Mesenchymal stem cell (in vitro differentiated cells and primary cell): ENCODE data around the gene PKN3.

Experiments used
- DNase-seq: peaks from one replicate; pipeline ENCODE4 v3.0.0-alpha.2; 2013
- H2AFZ ChIP-seq: one replicate; pipeline ENCODE4 v1.6.1; 2013; ENCODE audit warnings: low read depth, mild to moderate bottlenecking, control low read depth, inconsistent platforms, low read length, moderate library complexity
- H2AK5ac ChIP-seq: 2 replicates; pipeline ENCODE4 v1.6.1; 2013; ENCODE audit warnings: low read length, moderate library complexity, mild to moderate bottlenecking, inconsistent platforms; ENCODE audit not compliant: severe bottlenecking
- H2BK120ac ChIP-seq: one replicate; pipeline ENCODE4 v1.6.1; 2013; ENCODE audit warnings: low read depth, mild to moderate bottlenecking, inconsistent platforms, low read length, moderate library complexity
- H2BK12ac ChIP-seq, 2 experiments: one replicate each; pipeline ENCODE4 v1.6.1; 2013; ENCODE audit warnings: inconsistent platforms in 2 of 2, low read length in 2 of 2, mild to moderate bottlenecking in 2 of 2, moderate library complexity in 2 of 2, control low read depth in 1 of 2
- H2BK15ac ChIP-seq: one replicate; pipeline ENCODE4 v1.6.1; 2013; ENCODE audit warnings: mild to moderate bottlenecking, low read depth, inconsistent platforms; ENCODE audit not compliant: poor library complexity, severe bottlenecking
- H2BK5ac ChIP-seq: 2 replicates; pipeline ENCODE4 v1.6.1; 2013; ENCODE audit warnings: low read depth, mild to moderate bottlenecking, low read length, control low read depth, inconsistent platforms; ENCODE audit not compliant: poor library complexity, severe bottlenecking
- H3K14ac ChIP-seq, 2 experiments: one replicate each; pipeline ENCODE4 v1.6.1; 2013; ENCODE audit warnings: inconsistent platforms in 2 of 2, low read length in 2 of 2, control low read depth in 1 of 2, mild to moderate bottlenecking in 1 of 2, moderate library complexity in 1 of 2
- H3K18ac ChIP-seq, 2 experiments: one replicate each; pipeline ENCODE4 v1.6.1; 2013; ENCODE audit warnings: inconsistent platforms in 2 of 2, low read length in 2 of 2, control low read depth in 1 of 2, low read depth in 1 of 2, mild to moderate bottlenecking in 1 of 2
- H3K23ac ChIP-seq, 2 experiments: one replicate each; pipeline ENCODE4 v1.6.1; 2013; ENCODE audit warnings: inconsistent platforms in 2 of 2, low read length in 2 of 2, mild to moderate bottlenecking in 2 of 2, moderate library complexity in 2 of 2, control low read depth in 1 of 2
- H3K27ac ChIP-seq: 2 replicates; pipeline ENCODE4 v1.5.1; 2013; ENCODE audit warnings: mild to moderate bottlenecking, moderate library complexity, low read length, control low read depth, inconsistent platforms; ENCODE audit not compliant: poor library complexity, severe bottlenecking
- H3K27me3 ChIP-seq, 2 experiments: 2 replicates each; pipeline versions ENCODE4 v1.6.1 to v1.7.0; 2013; ENCODE audit warnings: low read length in 2 of 2, mild to moderate bottlenecking in 2 of 2, moderate library complexity in 2 of 2, control low read depth in 1 of 2, inconsistent platforms in 1 of 2; ENCODE audit not compliant: control insufficient read depth in 1 of 2, insufficient read depth in 1 of 2
- H3K36me3 ChIP-seq, 2 experiments: 2 replicates each; pipeline versions ENCODE4 v1.6.1 to v1.7.0; 2013; ENCODE audit warnings: low read length in 2 of 2, control low read depth in 1 of 2, inconsistent platforms in 1 of 2, low read depth in 1 of 2, mild to moderate bottlenecking in 1 of 2; ENCODE audit not compliant: insufficient read depth in 2 of 2, control insufficient read depth in 1 of 2
- H3K4ac ChIP-seq, 2 experiments: one replicate each; pipeline ENCODE4 v1.6.1; 2013; ENCODE audit warnings: inconsistent platforms in 2 of 2, low read length in 2 of 2, mild to moderate bottlenecking in 2 of 2, moderate library complexity in 2 of 2, control low read depth in 1 of 2, low read depth in 1 of 2
- H3K4me1 ChIP-seq: 2 replicates; pipeline ENCODE4 v1.6.1; 2013; ENCODE audit warnings: low read depth, low read length, control low read depth; ENCODE audit not compliant: control insufficient read depth, insufficient read depth
- H3K4me2 ChIP-seq: 2 replicates; pipeline ENCODE4 v1.6.1; 2013; ENCODE audit warnings: low read length, mild to moderate bottlenecking, inconsistent platforms; ENCODE audit not compliant: poor library complexity, severe bottlenecking
- H3K4me3 ChIP-seq, 2 experiments: 2 replicates each; pipeline versions ENCODE4 v1.5.1 to v1.7.0; 2013; ENCODE audit warnings: low read length in 2 of 2, mild to moderate bottlenecking in 2 of 2, control low read depth in 1 of 2, low read depth in 1 of 2; ENCODE audit not compliant: insufficient read depth in 1 of 2
- H3K79me1 ChIP-seq: replicated peaks from 2 replicates; pipeline ENCODE4 v1.6.1; 2013; ENCODE audit warnings: mild to moderate bottlenecking, control low read depth, low read length, inconsistent platforms; ENCODE audit not compliant: poor library complexity, severe bottlenecking
- H3K9ac ChIP-seq: 2 replicates; pipeline ENCODE4 v1.7.0; 2013; ENCODE audit warnings: mild to moderate bottlenecking, low read length, moderate library complexity
- H3K9me3 ChIP-seq: 2 replicates; pipeline ENCODE4 v1.7.0; 2013; ENCODE audit warnings: mild to moderate bottlenecking, low read length; ENCODE audit not compliant: control insufficient read depth
- H4K8ac ChIP-seq: one replicate; pipeline ENCODE4 v1.6.1; 2013; ENCODE audit warnings: inconsistent platforms, mild to moderate bottlenecking, low read length, moderate library complexity
- H4K91ac ChIP-seq: one replicate; pipeline ENCODE4 v1.6.1; 2013; ENCODE audit warnings: mild to moderate bottlenecking, low read length, inconsistent platforms
- WGBS: methylation state at CpG from one replicate; pipeline ENCODE4 v1.1.7; 2013; ENCODE audit warnings: mixed read lengths; 5-methylcytosine and 5-hydroxymethylcytosine counted together

PKN3 gene

GRCh38 chr9:128718047-128718446 is 15.7 kb downstream of the PKN3 start:
- Histone ChIP-seq H3K27ac (no peak overlapping the region), H3K4ac (no peak overlapping the region), H2BK5ac (no peak overlapping the region), H3K4me1 (peaks cover 7% of the 10 kb centered on the region), H3K18ac (no peak overlapping the region), H3K36me3 (peaks cover 5 to 45% of the 10 kb centered on the region in 2 experiments), H2BK120ac (no peak overlapping the region), H3K23ac (no peak overlapping the region), H3K9me3 (no peaks in the 10 kb centered on the region), H2BK12ac (no peak overlapping the region), H3K4me3 (no peak overlapping the region), H2BK15ac (no peak overlapping the region), H4K91ac (no peak overlapping the region), H2AFZ (no peak overlapping the region), H3K27me3 (no peaks in the 10 kb centered on the region), H3K4me2 (no peak overlapping the region), H3K9ac (no peak overlapping the region), H2AK5ac (no peak overlapping the region), H3K79me1 (no peaks in the 10 kb centered on the region), H4K8ac (no peak overlapping the region), H3K14ac (no peak overlapping the region)
- DNase-seq, result no peak
- WGBS, result 93% methylated on average over 7 of the region's 8 CpGs

- Histone ChIP-seq H3K4me3 (no peak overlapping the region), H4K8ac (no peak overlapping the region), H4K91ac (no peak overlapping the region), H3K23ac (no peak overlapping the region), H3K4me1 (peaks cover 10% of the 10 kb centered on the region), H3K9ac (no peak overlapping the region), H2AK5ac (no peak overlapping the region), H3K27ac (no peak overlapping the region), H2AFZ (no peak overlapping the region), H3K4me2 (no peak overlapping the region), H3K79me1 (no peaks in the 10 kb centered on the region), H3K36me3 (peaks cover 5 to 41% of the 10 kb centered on the region in 2 experiments), H2BK5ac (no peak overlapping the region), H2BK12ac (no peak overlapping the region), H3K4ac (no peak overlapping the region), H2BK15ac (no peak overlapping the region), H3K9me3 (no peaks in the 10 kb centered on the region), H3K27me3 (no peaks in the 10 kb centered on the region), H3K14ac (no peak overlapping the region), H3K18ac (no peak overlapping the region), H2BK120ac (no peak overlapping the region)
- 89% methylated on average over 5 of the region's 5 CpGs for WGBS
- DNase-seq, result no peak
Observed at GRCh38 chr9:128718475-128718874, 16.2 kb downstream of the PKN3 start.

DNA sequence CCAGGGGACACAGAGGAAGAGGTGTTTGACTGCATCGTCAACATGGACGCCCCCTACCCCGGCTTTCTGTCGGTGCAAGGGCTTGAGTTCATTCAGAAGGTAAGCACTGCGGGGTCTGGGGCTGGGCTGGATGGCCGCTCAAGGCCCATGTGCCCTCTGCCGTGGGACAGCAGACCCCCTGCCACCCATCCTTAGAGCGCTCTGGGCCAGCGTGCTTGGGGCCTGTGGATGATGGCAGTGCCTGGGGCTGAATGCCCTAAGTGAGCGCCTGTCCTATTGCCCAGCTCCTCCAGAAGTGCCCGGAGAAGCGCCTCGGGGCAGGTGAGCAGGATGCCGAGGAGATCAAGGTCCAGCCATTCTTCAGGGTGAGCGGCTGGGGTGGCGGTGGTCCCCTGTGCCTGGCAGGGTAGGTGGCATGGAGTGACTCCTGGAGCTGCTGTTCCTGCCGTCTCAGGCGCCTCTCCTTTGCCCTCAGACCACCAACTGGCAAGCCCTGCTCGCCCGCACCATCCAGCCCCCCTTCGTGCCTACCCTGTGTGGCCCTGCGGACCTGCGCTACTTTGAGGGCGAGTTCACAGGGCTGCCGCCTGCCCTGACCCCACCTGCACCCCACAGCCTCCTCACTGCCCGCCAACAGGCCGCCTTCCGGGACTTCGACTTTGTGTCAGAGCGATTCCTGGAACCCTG is 17.8 kb downstream of the PKN3 start:
- WGBS, result 95% methylated on average over 29 of the region's 30 CpGs

GRCh38 chr9:128720841-128721486 is 18.7 kb downstream of the PKN3 start:
- Histone ChIP-seq H3K23ac (no peak overlapping the region), H2BK120ac (no peak overlapping the region), H2BK15ac (no peak overlapping the region), H2AK5ac (no peak overlapping the region), H2BK12ac (no peak overlapping the region), H3K36me3 (peaks cover 5 to 30% of the 10 kb centered on the region in 2 experiments), H4K91ac (no peak overlapping the region), H3K18ac (no peak overlapping the region), H2BK5ac (no peak overlapping the region), H3K14ac (no peak overlapping the region), H3K4ac (no peak overlapping the region), H3K27ac (no peak overlapping the region), H3K9ac (no peak overlapping the region), H3K4me3 (no peak overlapping the region), H3K9me3 (no peaks in the 10 kb centered on the region), H3K79me1 (no peaks in the 10 kb centered on the region), H2AFZ (no peak overlapping the region), H3K4me2 (no peak overlapping the region), H3K27me3 (no peaks in the 10 kb centered on the region), H3K4me1 (peaks cover 22% of the 10 kb centered on the region), H4K8ac (no peak overlapping the region)
- WGBS, result 93% methylated on average over 17 of the region's 22 CpGs
- DNase-seq, result no peak

More for the DNA sequence above, 17.8 kb downstream of the PKN3 start:
- Histone ChIP-seq H3K23ac (no peak overlapping the region), H3K79me1 (no peaks in the 10 kb centered on the region), H2AFZ (no peak overlapping the region), H2BK12ac (no peak overlapping the region), H3K27ac (no peak overlapping the region), H3K4ac (no peak overlapping the region), H2BK120ac (no peak overlapping the region), H3K27me3 (no peaks in the 10 kb centered on the region), H3K9me3 (no peaks in the 10 kb centered on the region), H3K4me2 (no peak overlapping the region), H2BK5ac (no peak overlapping the region), H3K4me3 (no peak overlapping the region), H3K36me3 (peaks cover 5 to 30% of the 10 kb centered on the region in 2 experiments), H3K9ac (no peak overlapping the region), H4K91ac (no peak overlapping the region), H4K8ac (no peak overlapping the region), H3K18ac (no peak overlapping the region), H3K14ac (no peak overlapping the region), H2BK15ac (no peak overlapping the region), H2AK5ac (no peak overlapping the region), H3K4me1 (peaks cover 20% of the 10 kb centered on the region)
- DNase-seq, result no peak
